T-helper 9 cell (primary cell): ENCODE results near the gene RAP1GAP2.
"Not testable (repeated sequence)": the region's sequence is repeated elsewhere in the genome, so short reads cannot be mapped to it uniquely, and the experiment has no call there.

ENCODE experiments used
- DNase-seq: peaks from one replicate; pipeline ENCODE4 v3.0.0-alpha.2; 2020

Gene RAP1GAP2

GRCh38 chr17:3063507-3063906 lies 267.3 kb downstream of the RAP1GAP2 start, which contains the start of gene OR1D5:
OR1D5 (minus strand) TSS chr17:3063607; CDS start chr17:3063607, 0 bp downstream.
- DNase-seq, result not testable (repeated sequence)

GRCh38 chr17:3065192-3065591 lies 269.0 kb downstream of the RAP1GAP2 start:
- not testable (repeated sequence) for DNase-seq

- not testable (repeated sequence) for DNase-seq
Observed at GRCh38 chr17:3073850-3074249, 277.6 kb downstream of the RAP1GAP2 start.
